ENCODE results near the gene ST6GALNAC2.

The ST6GALNAC2 gene

GRCh38 chr17:76568811-76569221 lies 16.8 kb downstream of the ST6GALNAC2 start:
- H3K4me3 ChIP-seq (IDR thresholded peaks at IDR 0.05; ENCODE audit: insufficient read depth, low read depth, low read length): no peak overlapping the region
- H3K27me3 ChIP-seq (ENCODE audit: insufficient read depth, low read depth): no peaks in the 10 kb centered on the region
- peaks cover 5% of the 10 kb centered on the region; the same call in 1 of the 2 replicates for H3K36me3 ChIP-seq (ENCODE audit: insufficient read depth)
- H3K27ac ChIP-seq: no peak overlapping the region
- no peak for TF ChIP-seq CTCF (conservative IDR thresholded peaks at IDR 0.05; ENCODE audit: low read depth, low read length)
- no peak overlapping the region for H2AFZ ChIP-seq (ENCODE audit: low read depth)
- H4K20me1 ChIP-seq (ENCODE audit: insufficient read depth): 0 out of 2 replicates have a peak, but pooled peaks cover 6% of the 10 kb centered on the region
- H3K79me2 ChIP-seq (ENCODE audit: insufficient read depth, low read depth): no peaks in the 10 kb centered on the region
- no peak overlapping the region for H3K9ac ChIP-seq
- no peak overlapping the region for H3K4me2 ChIP-seq
- peaks cover 26% of the 10 kb centered on the region for H3K4me1 ChIP-seq (ENCODE audit: low read depth, poor library complexity, severe bottlenecking)

GRCh38 chr17:76567634-76568432 lies 17.8 kb downstream of the ST6GALNAC2 start:
- Histone ChIP-seq H3K4me2 (no peak overlapping the region; the same call in 1 of the 2 replicates), H4K20me1 (ENCODE audit: insufficient read depth) (0 out of 2 replicates have a peak, but pooled peaks cover 6% of the 10 kb centered on the region), H2AFZ (ENCODE audit: low read depth) (no peak overlapping the region), H3K9ac (no peak overlapping the region), H3K27me3 (ENCODE audit: insufficient read depth, low read depth) (no peaks in the 10 kb centered on the region), H3K27ac (peak overlapping the region; percentile 44; the same call in 1 of the 2 replicates), H3K36me3 (ENCODE audit: insufficient read depth) (peaks cover 5% of the 10 kb centered on the region; the same call in 1 of the 2 replicates), H3K79me2 (ENCODE audit: insufficient read depth, low read depth) (peaks cover 5% of the 10 kb centered on the region; the same call in 1 of the 2 replicates), H3K4me3 (IDR thresholded peaks at IDR 0.05; ENCODE audit: insufficient read depth, low read depth, low read length) (no peak overlapping the region), H3K4me1 (ENCODE audit: low read depth, poor library complexity, severe bottlenecking) (peaks cover 29% of the 10 kb centered on the region)
- TF ChIP-seq CTCF (conservative IDR thresholded peaks at IDR 0.05; ENCODE audit: low read depth, low read length): 0 out of 2 replicates have a peak, but pooled peaks have one; percentile 16

- peak overlapping the region; percentile 44; the same call in 1 of the 2 replicates for H3K27ac ChIP-seq
- H2AFZ ChIP-seq (ENCODE audit: low read depth): no peak overlapping the region
- peaks cover 6% of the 10 kb centered on the region; the same call in 1 of the 2 replicates for H3K36me3 ChIP-seq (ENCODE audit: insufficient read depth)
- TF ChIP-seq CTCF (conservative IDR thresholded peaks at IDR 0.05; ENCODE audit: low read depth, low read length): no peak
- H3K4me1 ChIP-seq (ENCODE audit: low read depth, poor library complexity, severe bottlenecking): peaks cover 34% of the 10 kb centered on the region
- no peak overlapping the region for H3K4me3 ChIP-seq (IDR thresholded peaks at IDR 0.05; ENCODE audit: insufficient read depth, low read depth, low read length)
- no peak overlapping the region for H3K9ac ChIP-seq
- H3K79me2 ChIP-seq (ENCODE audit: insufficient read depth, low read depth): peaks cover 11% of the 10 kb centered on the region; the same call in 1 of the 2 replicates
- H3K4me2 ChIP-seq: peak overlapping the region; percentile 21; the same call in 1 of the 2 replicates
- no peaks in the 10 kb centered on the region for H3K27me3 ChIP-seq (ENCODE audit: insufficient read depth, low read depth)
- peaks cover 7% of the 10 kb centered on the region for H4K20me1 ChIP-seq (ENCODE audit: insufficient read depth)
These were observed 18.6 kb downstream of the ST6GALNAC2 start for GRCh38 chr17:76566988-76567431.

- no peak for TF ChIP-seq CTCF (conservative IDR thresholded peaks at IDR 0.05; ENCODE audit: low read depth, low read length)
- Histone ChIP-seq H3K79me2 (ENCODE audit: insufficient read depth, low read depth) (peaks cover 15% of the 10 kb centered on the region; the same call in 1 of the 2 replicates), H2AFZ (ENCODE audit: low read depth) (no peak overlapping the region), H3K4me1 (ENCODE audit: low read depth, poor library complexity, severe bottlenecking) (peaks cover 38% of the 10 kb centered on the region), H3K27ac (peak overlapping the region; percentile 44; the same call in 1 of the 2 replicates), H3K4me3 (IDR thresholded peaks at IDR 0.05; ENCODE audit: insufficient read depth, low read depth, low read length) (no peak overlapping the region), H3K27me3 (ENCODE audit: insufficient read depth, low read depth) (no peaks in the 10 kb centered on the region), H3K4me2 (peak overlapping the region; percentile 21; the same call in 1 of the 2 replicates), H4K20me1 (ENCODE audit: insufficient read depth) (peaks cover 12% of the 10 kb centered on the region), H3K9ac (no peak overlapping the region), H3K36me3 (ENCODE audit: insufficient read depth) (peaks cover 11% of the 10 kb centered on the region)
These were observed 19.1 kb downstream of the ST6GALNAC2 start for GRCh38 chr17:76566613-76566943.
